Right atrium auricular region (tissue), 2 donors: ENCODE measurements around the gene STRADB. TPM values are rescaled to one million over a fixed set of nuclear protein-coding genes. Genes with fewer than 3 reads are reported as not detected.

Experiments
- DNase-seq: peaks from one replicate; pipeline ENCODE4 v3.0.0-alpha.2; 2019; ENCODE audit warnings: low spot score
- H3K27ac ChIP-seq, 2 donors: fragments of 200-600 bp; sonication (generic); 1 replicate in 1 of 2; 2 replicates in 1 of 2; pipeline ENCODE4 v1.5.1; 2016 to 2019
- H3K27me3 ChIP-seq, 2 donors: fragments of 200-600 bp; sonication (generic); one replicate each; pipeline versions ENCODE4 v1.5.1 to v1.6.0; 2017 to 2019
- H3K36me3 ChIP-seq: fragments of 200-600 bp; sonication (generic); one replicate; pipeline ENCODE4 v1.5.1; 2016
- H3K4me1 ChIP-seq, 2 donors: fragments of 200-600 bp; sonication (generic); one replicate each; pipeline versions ENCODE4 v1.5.1 to v1.6.0; 2017 to 2019
- H3K4me3 ChIP-seq, 2 donors: fragments of 200-600 bp; sonication (generic); 1 replicate in 1 of 2; 2 replicates in 1 of 2; pipeline ENCODE4 v1.5.1; 2017 to 2019; ENCODE audit warnings: mild to moderate bottlenecking in 1 of 2, moderate library complexity in 1 of 2
- H3K9me3 ChIP-seq, 2 donors: fragments of 200-600 bp; sonication (generic); one replicate each; pipeline ENCODE4 v1.5.1; 2019
- total RNA-seq, 2 donors: library from RNA; depleted of rRNA; stranded (reverse); fragments of >200 nt; gene quantifications; one replicate each; pipeline ENCODE4 v1.1.0, GENCODE V29; 2016
- TF ChIP-seq, protein P1 (sequence below), 2 donors: fragments of 200-600 bp; sonication (generic); IDR thresholded peaks; one replicate each; pipeline ENCODE4 v1.5.1; 2019; ENCODE audit warnings: antibody characterized with exemption in 2 of 2

Gene STRADB
- total RNA-seq, 2 donors from 2014 or later, result 28.5 to 78.1 TPM

DNA sequence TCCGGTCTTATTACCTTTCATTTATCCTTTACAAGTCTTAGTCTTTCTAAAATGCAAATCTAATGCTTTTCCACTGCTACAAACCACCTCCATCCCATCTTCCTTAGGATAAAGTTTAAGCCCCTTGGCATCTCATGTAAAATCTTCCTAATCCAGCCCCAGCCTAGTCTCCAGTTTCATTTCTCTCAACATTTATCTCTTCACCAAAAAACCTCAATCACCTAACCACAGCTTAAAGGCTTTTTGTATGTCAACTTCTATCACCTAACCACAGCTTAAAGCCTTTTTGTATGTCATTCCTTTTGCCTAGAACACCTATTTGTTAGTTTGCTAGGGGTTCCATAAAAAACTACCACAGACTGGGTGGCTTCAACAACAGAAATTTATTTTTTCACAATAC, 4.5 kb upstream of the STRADB start:
- peaks cover 0 to 61% of the 10 kb centered on the region in 2 donors for H3K4me1 ChIP-seq
- H3K4me3 ChIP-seq, result no peak overlapping the region
- TF ChIP-seq, protein P1, sequence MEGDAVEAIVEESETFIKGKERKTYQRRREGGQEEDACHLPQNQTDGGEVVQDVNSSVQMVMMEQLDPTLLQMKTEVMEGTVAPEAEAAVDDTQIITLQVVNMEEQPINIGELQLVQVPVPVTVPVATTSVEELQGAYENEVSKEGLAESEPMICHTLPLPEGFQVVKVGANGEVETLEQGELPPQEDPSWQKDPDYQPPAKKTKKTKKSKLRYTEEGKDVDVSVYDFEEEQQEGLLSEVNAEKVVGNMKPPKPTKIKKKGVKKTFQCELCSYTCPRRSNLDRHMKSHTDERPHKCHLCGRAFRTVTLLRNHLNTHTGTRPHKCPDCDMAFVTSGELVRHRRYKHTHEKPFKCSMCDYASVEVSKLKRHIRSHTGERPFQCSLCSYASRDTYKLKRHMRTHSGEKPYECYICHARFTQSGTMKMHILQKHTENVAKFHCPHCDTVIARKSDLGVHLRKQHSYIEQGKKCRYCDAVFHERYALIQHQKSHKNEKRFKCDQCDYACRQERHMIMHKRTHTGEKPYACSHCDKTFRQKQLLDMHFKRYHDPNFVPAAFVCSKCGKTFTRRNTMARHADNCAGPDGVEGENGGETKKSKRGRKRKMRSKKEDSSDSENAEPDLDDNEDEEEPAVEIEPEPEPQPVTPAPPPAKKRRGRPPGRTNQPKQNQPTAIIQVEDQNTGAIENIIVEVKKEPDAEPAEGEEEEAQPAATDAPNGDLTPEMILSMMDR (IDR thresholded peaks at IDR 0.05), result no peak
- peaks cover 6% of the 10 kb centered on the region for H3K36me3 ChIP-seq
- H3K9me3 ChIP-seq, result no peaks in the 10 kb centered on the region
- DNase-seq, result no peak
- peak overlapping the region; percentile 6 to 95 for H3K27ac ChIP-seq
- no peaks in the 10 kb centered on the region for H3K27me3 ChIP-seq

- Histone ChIP-seq H3K27ac (peak overlapping the region; percentile 6 to 95), H3K4me1 (peaks cover 0 to 68% of the 10 kb centered on the region in 2 donors), H3K9me3 (no peaks in the 10 kb centered on the region), H3K27me3 (no peaks in the 10 kb centered on the region), H3K4me3 (no peak overlapping the region), H3K36me3 (peaks cover 6% of the 10 kb centered on the region)
- no peak for DNase-seq
- TF ChIP-seq, protein P1 (IDR thresholded peaks at IDR 0.05), result no peak
These were observed 3.5 kb upstream of the STRADB start for GRCh38 chr2:201448061-201448460.

DNA sequence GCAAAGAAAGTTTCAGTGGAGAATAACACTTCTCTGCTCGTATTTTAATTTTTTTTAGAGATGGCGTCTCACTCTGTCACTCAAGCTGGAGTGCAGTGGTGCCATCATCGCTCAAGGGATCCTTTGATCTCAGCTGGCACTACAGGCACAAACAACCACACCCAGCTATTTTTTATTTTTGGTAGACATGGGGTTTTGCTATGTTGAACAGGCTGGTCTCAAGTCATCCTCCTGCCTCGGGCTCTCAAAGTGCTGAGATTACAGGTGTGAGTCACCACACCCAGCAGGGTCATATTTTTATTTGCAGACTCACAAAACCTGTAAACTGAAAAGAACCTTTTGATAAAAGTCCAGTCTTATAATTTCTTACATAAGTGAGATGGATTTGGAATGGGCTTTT, 2.8 kb upstream of the STRADB start:
- no peaks in the 10 kb centered on the region for H3K9me3 ChIP-seq
- H3K36me3 ChIP-seq, result peaks cover 6% of the 10 kb centered on the region
- H3K4me3 ChIP-seq, result peak overlapping the region in 1 of 2 donors; percentile 2
- H3K27me3 ChIP-seq, result no peaks in the 10 kb centered on the region
- H3K4me1 ChIP-seq, result peaks cover 0 to 74% of the 10 kb centered on the region in 2 donors
- DNase-seq, result no peak
- TF ChIP-seq, protein P1 (IDR thresholded peaks at IDR 0.05), result no peak
- peak overlapping the region; percentile 43 to 95 for H3K27ac ChIP-seq

DNA sequence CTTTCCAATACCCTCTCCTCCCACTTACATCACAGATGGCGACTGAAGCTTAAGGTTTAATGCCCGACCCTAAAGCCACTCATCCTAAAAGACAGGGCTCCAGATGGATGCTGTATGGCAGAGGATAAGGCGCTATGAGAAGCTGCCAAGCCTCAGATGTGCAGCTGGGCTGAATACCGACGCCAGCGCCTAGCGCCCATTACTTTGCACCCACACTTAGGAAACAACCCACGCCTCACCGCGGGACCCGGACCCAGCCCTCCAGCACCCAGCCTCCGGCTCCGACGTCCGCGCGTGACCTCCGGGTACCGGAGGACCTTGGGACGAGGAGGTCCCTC, 617 bp upstream of the STRADB start:
- Histone ChIP-seq H3K4me3 (peak overlapping the region; percentile 82 to 96), H3K4me1 (peaks cover 0 to 61% of the 10 kb centered on the region in 2 donors), H3K27me3 (no peaks in the 10 kb centered on the region), H3K9me3 (no peaks in the 10 kb centered on the region), H3K36me3 (peaks cover 6% of the 10 kb centered on the region), H3K27ac (peak overlapping the region; percentile 92 to 95)
- TF ChIP-seq, protein P1 (IDR thresholded peaks at IDR 0.05), result no peak
- no peak for DNase-seq

DNA sequence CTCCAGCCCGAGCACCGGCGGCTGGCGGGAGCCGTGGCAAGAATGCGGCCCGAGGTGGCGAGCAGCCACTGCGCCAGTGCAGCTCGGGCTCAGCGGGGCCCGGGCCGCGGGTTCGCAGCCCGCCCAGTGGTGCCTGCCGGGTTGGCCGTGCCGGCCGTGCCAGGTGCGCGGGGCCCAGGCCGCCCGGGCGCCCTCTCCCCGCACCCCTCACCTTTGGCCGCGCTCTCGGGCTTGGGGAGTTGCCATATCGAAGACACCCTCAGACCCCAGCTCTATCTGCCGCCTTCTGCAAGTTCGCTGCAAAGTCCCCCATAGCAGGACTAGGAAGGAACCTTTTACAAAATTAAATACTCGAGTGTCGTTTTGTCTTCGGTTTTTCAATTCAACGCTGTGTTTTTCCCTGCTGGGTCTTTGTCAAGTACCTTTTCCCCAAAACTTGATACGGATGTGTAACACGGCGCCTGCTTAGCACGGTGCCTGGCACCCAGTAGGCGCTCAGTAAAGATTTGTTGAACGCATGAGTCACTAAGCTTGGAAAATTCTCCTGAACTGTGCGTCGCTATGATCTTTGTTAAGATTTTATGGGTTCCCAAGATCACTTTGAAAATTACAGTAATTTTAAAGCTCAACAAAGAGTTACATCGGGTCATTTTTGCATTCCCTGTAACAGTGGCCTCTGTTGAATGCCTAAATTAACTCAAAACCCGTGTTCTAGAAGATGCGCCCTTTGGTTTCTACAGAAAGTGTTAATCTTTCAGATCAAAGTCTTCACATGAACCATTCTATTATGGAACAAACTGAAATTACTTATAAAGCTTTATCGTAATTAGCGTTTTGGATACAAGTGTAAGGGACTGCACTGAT, 750 bp downstream of the STRADB start:
- peaks cover 6% of the 10 kb centered on the region for H3K36me3 ChIP-seq
- H3K27me3 ChIP-seq, result no peaks in the 10 kb centered on the region
- H3K4me1 ChIP-seq, result peaks cover 0 to 48% of the 10 kb centered on the region in 2 donors
- H3K9me3 ChIP-seq, result no peaks in the 10 kb centered on the region
- peak overlapping the region; percentile 82 to 96 for H3K4me3 ChIP-seq
- no peak for DNase-seq
- TF ChIP-seq, protein P1 (IDR thresholded peaks at IDR 0.05), result no peak
- peak overlapping the region; percentile 92 to 95 for H3K27ac ChIP-seq
